DND-41 (cell line): ENCODE data around the gene PXN.
"Not testable (repeated sequence)": the region's sequence is repeated elsewhere in the genome, so short reads cannot be mapped to it uniquely, and the experiment has no call there.

Experiments
- ATAC-seq: fragments of 200-7000 bp; cut with Tn5 transposase; 3 replicates; pipeline ENCODE4 v1.9.1; 2021; ENCODE audit warnings: low read depth; ENCODE audit not compliant: insufficient read depth
- DNase-seq: peaks from one replicate; pipeline ENCODE4 v3.0.0-alpha.2; 2020
- H2AFZ ChIP-seq: 2 replicates; pipeline ENCODE4 v1.6.0; 2012; ENCODE audit warnings: low read depth, low read length
- H3K27ac ChIP-seq: 2 replicates; pipeline ENCODE4 v1.5.1; 2012; ENCODE audit warnings: low read length, inconsistent platforms
- H3K27me3 ChIP-seq: fragments of 200-600 bp; sonication (generic); 2 replicates; pipeline ENCODE4 v1.6.0; 2012; ENCODE audit warnings: low read length, mild to moderate bottlenecking, inconsistent platforms; ENCODE audit not compliant: insufficient read depth, poor library complexity
- H3K36me3 ChIP-seq: 2 replicates; pipeline ENCODE4 v1.5.1; 2012; ENCODE audit warnings: low read length, inconsistent platforms; ENCODE audit not compliant: insufficient read depth
- H3K4me1 ChIP-seq: 2 replicates; pipeline ENCODE4 v1.5.1; 2012; ENCODE audit warnings: mild to moderate bottlenecking, low read length; ENCODE audit not compliant: insufficient read depth
- H3K4me2 ChIP-seq: 2 replicates; pipeline ENCODE4 v1.6.0; 2012; ENCODE audit warnings: mild to moderate bottlenecking, moderate library complexity, low read length, inconsistent platforms; ENCODE audit not compliant: insufficient read depth
- H3K4me3 ChIP-seq, 2 experiments: fragments of 200-600 bp in 1 of 2; shearing (Covaris generic) in 1 of 2; 2 replicates each; pipeline ENCODE4 v1.5.1; 2012 to 2016; ENCODE audit warnings: inconsistent platforms in 2 of 2, low read length in 2 of 2, mild to moderate bottlenecking in 2 of 2, low read depth in 1 of 2, moderate library complexity in 1 of 2
- H3K79me2 ChIP-seq: 2 replicates; pipeline ENCODE4 v1.6.0; 2012; ENCODE audit warnings: low read length, inconsistent platforms; ENCODE audit not compliant: insufficient read depth
- H3K9ac ChIP-seq: 2 replicates; pipeline ENCODE4 v1.6.0; 2012; ENCODE audit warnings: low read depth, mild to moderate bottlenecking, inconsistent platforms, low read length, moderate library complexity
- H3K9me3 ChIP-seq: 2 replicates; pipeline ENCODE4 v1.5.1; 2012; ENCODE audit warnings: low read length, moderate library complexity, mild to moderate bottlenecking, inconsistent platforms; ENCODE audit not compliant: insufficient read depth, severe bottlenecking
- H4K20me1 ChIP-seq: 2 replicates; pipeline ENCODE4 v1.6.0; 2012; ENCODE audit warnings: low read length; ENCODE audit not compliant: insufficient read depth
- CTCF ChIP-seq: IDR thresholded peaks from 2 replicates; pipeline ENCODE4 v1.5.1; 2012; ENCODE audit warnings: borderline replicate concordance, low read length, moderate library complexity, mild to moderate bottlenecking; ENCODE audit not compliant: poor library complexity, severe bottlenecking; ENCODE audit errors: extremely low read depth
- EZH2 ChIP-seq: IDR thresholded peaks from 3 replicates; pipeline ENCODE4 v1.6.1; 2012; ENCODE audit warnings: borderline replicate concordance, low read depth, mild to moderate bottlenecking, moderate library complexity, low read length, inconsistent platforms; ENCODE audit not compliant: severe bottlenecking

Gene PXN

GRCh38 chr12:120238839-120239445 lies 26.6 kb downstream of the PXN start:
- no peak for ATAC-seq
- Histone ChIP-seq H3K36me3 (no peaks in the 10 kb centered on the region), H3K4me2 (no peak overlapping the region), H3K4me3 (no peak overlapping the region), H3K9me3 (no peaks in the 10 kb centered on the region), H3K9ac (no peak overlapping the region), H4K20me1 (peaks cover 29% of the 10 kb centered on the region), H3K79me2 (no peaks in the 10 kb centered on the region), H3K4me1 (no peaks in the 10 kb centered on the region), H2AFZ (no peak overlapping the region), H3K27ac (no peak overlapping the region), H3K27me3 (no peaks in the 10 kb centered on the region)
- DNase-seq, result no peak
- TF ChIP-seq EZH2 (no peak), CTCF (no peak)

GRCh38 chr12:120238217-120238616 lies 27.3 kb downstream of the PXN start:
- Histone ChIP-seq H3K27me3 (no peaks in the 10 kb centered on the region), H3K27ac (no peak overlapping the region), H3K4me3 (no peak overlapping the region), H3K36me3 (no peaks in the 10 kb centered on the region), H2AFZ (no peak overlapping the region), H4K20me1 (peaks cover 29% of the 10 kb centered on the region), H3K9ac (no peak overlapping the region), H3K9me3 (no peaks in the 10 kb centered on the region), H3K79me2 (no peaks in the 10 kb centered on the region), H3K4me1 (no peaks in the 10 kb centered on the region), H3K4me2 (no peak overlapping the region)
- DNase-seq, result no peak
- no peak for ATAC-seq
- no peak for TF ChIP-seq EZH2
- no peak for TF ChIP-seq CTCF

- H4K20me1 ChIP-seq, result peaks cover 29% of the 10 kb centered on the region
- no peaks in the 10 kb centered on the region for H3K79me2 ChIP-seq
- no peak overlapping the region for H3K9ac ChIP-seq
- TF ChIP-seq EZH2, result no peak
- TF ChIP-seq CTCF, result no peak
- H2AFZ ChIP-seq, result no peak overlapping the region
- ATAC-seq (no peak), DNase-seq (no peak)
- H3K4me2 ChIP-seq, result no peak overlapping the region
- H3K27me3 ChIP-seq, result no peaks in the 10 kb centered on the region
- H3K9me3 ChIP-seq, result no peaks in the 10 kb centered on the region
- no peak overlapping the region for H3K27ac ChIP-seq
- H3K4me1 ChIP-seq, result no peaks in the 10 kb centered on the region
- no peaks in the 10 kb centered on the region for H3K36me3 ChIP-seq
- no peak overlapping the region for H3K4me3 ChIP-seq
Measured at GRCh38 chr12:120237360-120238171, 28.0 kb downstream of the PXN start.

GRCh38 chr12:120236809-120237208 lies 28.7 kb downstream of the PXN start:
- not testable (repeated sequence) for H3K36me3 ChIP-seq, H3K9ac ChIP-seq, H3K4me1 ChIP-seq, ATAC-seq, DNase-seq, H3K4me3 ChIP-seq, H3K4me2 ChIP-seq, H2AFZ ChIP-seq, H3K9me3 ChIP-seq, H3K79me2 ChIP-seq, H3K27ac ChIP-seq, H3K27me3 ChIP-seq
- H4K20me1 ChIP-seq, result peaks cover 27% of the 10 kb centered on the region
